HG03520 (cell line): ENCODE measurements around the gene ERLIN1.

Experiments used
- ATAC-seq: cut with Tn5 transposase; IDR thresholded peaks from one replicate; pipeline ENCODE4 v1.9.1; 2021; ENCODE audit warnings: mild to moderate bottlenecking, moderate library complexity; ENCODE audit not compliant: unreplicated experiment

Gene ERLIN1

DNA sequence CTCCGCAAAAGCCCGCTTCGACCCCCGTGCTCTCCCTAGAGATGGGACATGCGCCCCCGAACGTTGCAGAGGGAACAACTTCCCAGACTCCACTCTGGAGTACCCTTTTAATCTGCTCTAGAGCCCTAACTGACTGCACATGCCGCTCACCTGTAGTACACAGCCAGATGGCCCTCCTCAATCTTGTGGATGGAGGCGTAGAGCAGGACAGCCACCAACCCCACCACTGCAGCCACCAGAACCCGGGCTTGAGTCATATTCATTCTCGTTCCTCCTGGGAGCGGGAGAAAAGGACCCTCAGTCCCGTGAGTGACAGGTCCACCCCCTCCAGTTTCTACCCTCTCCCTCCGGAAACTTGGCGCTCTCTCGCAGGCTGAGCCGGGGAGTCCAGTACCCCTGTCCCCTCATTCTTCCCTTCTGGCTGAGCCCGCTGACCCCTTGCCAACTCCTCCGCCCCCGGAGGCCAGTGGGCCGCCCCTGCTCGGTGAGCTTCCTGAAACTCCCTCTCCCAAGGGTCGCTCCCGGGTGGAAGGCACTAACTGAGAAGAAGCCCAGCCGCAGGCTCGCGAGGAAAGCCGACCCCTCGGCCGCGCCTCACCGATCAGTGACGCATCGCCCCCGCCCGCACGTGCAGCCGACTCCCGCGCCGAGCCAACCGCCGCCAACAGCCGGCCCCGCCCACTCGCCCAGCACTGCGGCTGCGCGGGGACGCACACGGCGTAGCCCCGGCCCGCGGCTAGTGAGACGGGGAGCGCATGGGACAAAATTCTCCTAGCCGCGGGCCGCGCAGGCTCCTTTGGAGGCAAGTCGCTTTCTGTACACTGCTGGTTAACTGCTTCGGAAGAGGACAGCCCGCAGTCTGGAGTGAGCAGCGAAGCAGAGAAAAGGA, at the start of gene ERLIN1:
ERLIN1 (minus strand) TSS at position 666 of the 889 bp plus-strand sequence; CDS start at position 263, 403 bp downstream.
- ATAC-seq: peak; percentile 69

DNA sequence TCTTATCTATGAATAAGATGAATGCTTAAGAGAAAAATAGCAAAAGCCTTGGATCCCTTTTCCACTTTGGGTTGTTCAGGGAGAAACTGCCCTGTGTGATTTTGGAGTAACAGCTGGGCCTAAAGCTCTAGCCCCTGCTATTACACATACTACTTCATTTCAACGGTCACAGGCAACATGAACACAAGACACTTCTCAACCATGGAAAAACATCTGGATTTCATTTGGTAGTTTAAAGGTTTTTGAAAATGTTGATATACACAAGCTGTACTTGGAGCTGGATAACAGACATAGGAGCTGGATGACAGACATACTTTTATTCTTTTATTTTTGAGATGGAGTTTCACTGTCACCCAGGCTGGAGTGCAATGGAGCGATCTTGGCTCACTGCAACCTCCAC, 46.3 kb upstream of the ERLIN1 start:
- no peak for ATAC-seq

DNA sequence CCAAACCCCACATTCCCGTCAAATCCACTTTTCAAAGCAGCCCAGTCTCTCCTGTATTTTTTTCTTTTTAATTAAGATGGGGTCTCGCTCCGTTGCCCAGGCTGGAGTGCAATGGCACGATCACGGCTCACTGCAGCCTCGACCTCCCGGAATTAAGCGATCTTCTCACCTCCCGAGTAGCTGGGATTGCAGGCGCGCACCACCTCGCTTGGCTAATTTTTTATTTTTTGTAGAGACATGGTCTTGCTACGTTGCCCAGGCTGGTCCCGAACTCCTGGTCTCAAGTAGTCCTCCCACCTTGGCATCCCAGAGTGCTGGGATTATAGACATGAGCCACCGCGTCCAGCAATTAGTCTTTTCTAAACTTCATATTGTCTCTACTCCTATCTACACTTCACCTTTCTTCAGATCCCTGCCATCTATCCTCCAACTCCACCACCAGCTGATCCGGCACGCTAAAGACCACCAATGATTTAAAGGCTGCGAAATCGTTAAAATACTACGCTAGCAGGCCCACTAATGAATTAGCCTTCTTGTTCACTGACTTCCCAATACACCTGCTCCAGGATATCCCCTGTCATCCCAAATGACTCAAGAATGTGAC, 44.1 kb upstream of the ERLIN1 start:
- no peak for ATAC-seq

DNA sequence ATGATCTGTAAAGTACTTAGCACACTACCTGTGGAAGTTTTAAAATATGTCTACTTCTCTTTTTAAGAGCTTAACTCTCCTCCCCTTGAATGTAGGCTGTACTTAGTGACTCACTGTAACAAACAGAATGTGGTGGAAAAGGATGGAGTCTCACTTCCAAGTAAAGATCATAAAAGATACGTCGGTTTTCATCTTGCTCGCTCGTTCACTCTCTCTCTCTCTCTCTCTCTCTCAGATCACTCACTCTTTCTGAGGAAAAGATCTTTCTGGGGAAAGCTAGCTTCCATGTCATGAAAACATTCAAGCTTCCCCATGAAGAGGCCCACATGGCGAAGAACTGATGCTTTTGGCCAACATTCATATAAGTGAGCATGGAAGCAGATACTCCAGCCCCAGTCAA, 38.0 kb upstream of the ERLIN1 start:
- no peak for ATAC-seq

DNA sequence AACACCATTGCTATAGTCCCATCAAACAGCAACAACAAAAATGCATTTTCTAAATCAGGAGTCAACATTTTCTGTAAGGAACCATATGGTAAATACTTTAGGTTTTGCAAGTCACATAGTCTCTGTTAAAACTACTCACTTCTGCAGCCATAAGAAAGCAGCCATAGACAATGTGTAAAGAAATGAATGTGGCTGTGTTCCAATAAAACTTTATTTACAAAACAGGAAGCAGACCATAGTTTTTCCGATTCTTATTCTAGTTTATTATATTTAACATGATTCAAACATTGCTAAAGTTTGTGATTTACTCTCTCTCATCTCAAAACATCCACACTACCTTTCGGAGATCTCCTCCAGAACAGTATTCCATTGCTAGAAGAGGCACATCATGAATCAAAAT, 36.7 kb upstream of the ERLIN1 start:
- ATAC-seq: no peak

DNA sequence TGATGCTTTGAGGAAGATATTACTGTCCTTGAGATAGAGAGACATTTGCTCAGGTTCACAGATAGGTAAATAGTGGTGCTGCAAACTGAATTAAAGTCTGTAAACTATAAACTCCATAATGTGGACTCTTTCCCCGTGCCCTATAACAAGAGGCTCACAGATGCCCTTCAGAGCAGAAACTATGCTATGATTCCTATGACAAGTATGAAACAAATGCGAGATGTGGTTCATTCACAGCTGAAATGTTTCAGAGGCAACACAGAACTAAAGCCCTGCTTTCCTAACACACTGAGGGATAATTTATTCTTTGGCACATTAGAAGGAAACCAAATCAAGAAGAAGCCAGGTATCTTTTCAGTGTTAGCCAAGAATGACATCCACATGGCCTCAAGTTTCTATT, 30.2 kb upstream of the ERLIN1 start:
- ATAC-seq: no peak

DNA sequence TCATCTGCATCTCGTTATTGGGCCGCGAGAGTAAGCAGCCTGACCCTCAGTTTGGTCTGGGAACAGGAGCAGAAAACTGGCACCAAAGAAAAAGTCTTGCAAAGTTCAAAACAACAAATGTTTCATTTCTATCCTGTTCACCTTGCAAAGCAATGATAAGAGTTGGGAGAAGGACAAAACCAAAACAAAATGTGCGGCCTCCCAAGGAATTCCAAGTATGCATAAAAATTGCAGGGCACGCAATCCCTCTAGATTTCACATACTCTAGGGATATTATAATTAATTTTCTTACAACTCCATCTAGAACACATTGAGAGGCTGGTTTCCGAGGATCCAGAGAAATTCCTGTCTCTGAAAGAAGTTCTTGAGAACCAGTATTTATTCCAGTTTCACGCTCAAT, 23.5 kb upstream of the ERLIN1 start:
- ATAC-seq: no peak

DNA sequence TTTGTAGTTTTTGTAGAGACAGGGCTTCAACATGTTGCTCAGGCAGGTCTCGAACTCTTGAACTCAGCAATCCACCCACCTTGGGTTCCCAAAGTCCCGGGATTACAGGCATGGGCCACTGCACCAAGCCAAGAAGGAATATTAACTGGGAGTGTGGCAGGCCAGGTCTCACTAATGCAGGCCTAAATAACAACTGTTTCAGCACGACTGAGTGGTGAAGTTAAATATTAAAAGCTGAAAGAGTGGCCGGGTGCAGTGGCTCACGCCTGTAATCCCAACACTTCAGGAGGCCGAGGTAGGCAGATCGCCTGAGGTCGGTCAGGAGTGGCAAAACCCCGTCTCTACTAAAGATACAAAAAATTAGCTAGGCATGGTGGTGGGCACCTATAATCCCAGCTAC, 22.4 kb upstream of the ERLIN1 start:
- no peak for ATAC-seq

DNA sequence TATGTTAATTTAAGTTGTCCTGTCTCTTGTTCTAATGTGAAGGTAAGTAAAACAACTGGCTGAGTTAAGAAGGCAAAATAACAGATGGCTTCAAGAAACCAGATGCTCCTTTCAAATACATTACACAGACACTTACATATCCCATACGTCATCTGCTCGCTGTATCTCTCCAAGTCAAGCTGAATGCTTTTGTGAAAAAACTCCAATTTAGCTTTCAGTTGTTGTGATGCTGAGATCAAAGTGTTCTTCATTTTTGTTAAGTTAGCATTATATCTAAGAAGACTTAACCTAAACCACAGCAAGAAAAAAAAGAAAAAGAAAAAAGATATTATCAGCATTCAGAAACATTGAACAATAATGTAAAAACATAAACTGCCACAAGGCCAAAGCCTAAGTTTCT, 18.5 kb upstream of the ERLIN1 start:
- ATAC-seq: no peak

DNA sequence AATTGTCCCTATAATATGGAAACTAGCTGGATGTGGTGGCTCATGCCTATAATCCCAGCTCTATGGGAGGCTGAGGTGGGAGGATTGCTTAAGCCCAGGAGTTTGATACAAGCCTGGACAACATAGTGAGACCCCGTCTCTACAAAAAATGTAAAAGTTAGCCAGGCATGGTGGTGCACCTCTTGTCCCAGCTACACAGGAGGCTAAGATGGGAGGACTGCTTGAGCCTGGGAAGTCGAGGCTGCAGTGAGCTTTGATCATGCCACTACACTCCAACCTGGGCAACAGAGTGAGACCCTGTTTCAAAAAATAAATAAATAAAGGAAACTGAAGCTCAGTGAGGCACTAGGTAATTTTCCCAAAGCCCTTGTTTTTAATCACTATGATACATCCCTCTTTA, 15.7 kb upstream of the ERLIN1 start:
- no peak for ATAC-seq

DNA sequence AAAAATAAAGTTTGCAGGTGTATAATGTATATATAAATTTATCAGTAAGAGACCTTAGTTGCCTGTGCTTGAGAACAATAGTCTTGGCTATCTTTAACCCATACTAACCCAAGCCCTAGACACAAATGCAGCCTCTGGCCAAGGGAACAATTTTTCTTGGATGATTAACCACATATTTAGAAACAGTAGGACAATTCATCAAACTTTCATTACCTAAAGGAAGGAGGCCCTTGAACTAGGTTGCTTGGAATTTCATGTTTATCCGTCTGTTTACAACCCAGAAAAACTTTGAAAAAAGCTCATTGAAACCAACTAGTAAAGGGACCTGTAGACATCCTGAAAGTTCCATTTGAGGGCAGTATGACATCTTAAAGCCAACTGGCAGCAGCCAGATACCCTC, 8.9 kb upstream of the ERLIN1 start:
- no peak for ATAC-seq

DNA sequence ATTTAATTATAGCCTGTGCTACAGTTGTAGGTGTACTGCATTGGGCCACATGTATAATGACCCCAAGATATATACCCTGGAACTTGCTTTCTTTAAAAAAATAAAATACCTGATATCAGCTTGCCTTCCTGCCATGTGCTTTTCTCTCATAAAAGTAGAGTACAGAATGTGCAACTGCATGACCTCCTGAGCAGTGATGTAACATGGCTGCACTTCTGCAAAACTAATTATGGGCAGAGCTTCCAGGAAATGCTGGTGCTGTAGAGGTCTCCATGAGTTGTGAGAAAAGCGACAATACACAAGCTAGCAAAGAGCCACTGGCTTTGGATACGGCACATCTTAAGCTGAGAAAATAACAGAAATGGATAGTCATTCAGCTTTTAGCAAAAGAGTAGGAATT, 6.5 kb upstream of the ERLIN1 start:
- ATAC-seq: no peak

DNA sequence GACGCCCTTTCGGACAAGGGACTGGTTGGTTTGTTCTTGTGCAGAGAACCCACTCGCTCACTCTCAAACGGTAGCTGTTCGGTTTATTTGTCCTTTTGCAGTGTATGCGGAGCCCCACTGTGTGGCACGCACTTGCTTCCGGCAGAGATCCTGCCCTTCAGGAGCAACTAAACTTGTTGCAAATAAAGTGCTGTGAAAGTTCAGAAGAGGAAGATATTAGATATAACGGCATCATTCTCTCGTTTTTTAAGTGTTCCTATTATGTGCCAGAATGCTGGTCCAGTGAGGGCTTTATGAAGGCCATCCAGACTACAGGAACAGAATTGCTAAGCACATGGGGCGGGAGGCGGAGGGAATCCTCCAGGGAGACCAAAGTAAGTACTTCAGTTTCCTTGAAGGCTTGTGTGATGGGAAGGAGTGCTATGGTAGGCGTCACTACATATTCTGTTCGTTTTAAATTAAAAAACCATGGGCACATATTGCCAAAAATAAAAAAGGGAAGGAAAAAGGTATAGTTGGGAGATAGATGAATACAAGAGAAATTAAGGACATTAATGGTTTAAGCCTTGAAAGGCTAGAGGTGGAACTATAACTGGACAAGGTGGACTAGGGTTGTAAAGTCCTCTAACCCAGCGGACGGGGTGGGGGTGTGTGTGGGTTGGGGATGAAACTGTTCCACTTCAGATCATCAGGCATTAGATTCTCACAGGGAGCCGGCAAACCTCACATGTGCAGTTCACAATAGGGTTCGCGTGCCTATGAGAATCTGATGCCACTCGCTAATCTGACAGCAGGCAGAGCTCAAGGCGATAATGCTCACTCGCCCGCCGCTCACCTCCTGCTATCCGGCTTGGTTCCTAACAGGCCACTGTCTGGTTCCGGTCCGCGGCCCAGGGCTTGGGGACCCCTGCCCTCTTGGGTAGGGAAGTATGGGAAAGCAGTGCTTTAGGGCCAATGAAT, 704 bp upstream of the ERLIN1 start:
- peak; percentile 42 for ATAC-seq

DNA sequence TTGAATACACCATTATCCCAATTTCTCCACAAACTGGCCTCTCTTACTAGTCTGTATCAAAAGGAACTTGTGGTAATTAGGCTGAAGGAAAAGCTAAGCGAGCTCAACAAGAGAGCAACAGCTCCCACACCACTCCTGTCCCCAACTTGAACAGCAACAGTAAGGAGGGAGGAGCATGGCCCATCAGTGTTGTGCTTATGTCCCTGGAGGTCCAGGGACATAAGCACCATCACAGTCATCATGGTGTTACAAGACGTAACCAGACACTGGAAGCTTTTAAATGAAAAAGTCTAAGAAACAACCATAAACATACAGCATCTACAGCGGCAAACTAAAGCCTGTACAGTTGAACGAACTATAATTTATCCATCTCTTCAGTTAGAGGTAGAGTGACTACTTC, 989 bp downstream of the ERLIN1 start:
- no peak for ATAC-seq

DNA sequence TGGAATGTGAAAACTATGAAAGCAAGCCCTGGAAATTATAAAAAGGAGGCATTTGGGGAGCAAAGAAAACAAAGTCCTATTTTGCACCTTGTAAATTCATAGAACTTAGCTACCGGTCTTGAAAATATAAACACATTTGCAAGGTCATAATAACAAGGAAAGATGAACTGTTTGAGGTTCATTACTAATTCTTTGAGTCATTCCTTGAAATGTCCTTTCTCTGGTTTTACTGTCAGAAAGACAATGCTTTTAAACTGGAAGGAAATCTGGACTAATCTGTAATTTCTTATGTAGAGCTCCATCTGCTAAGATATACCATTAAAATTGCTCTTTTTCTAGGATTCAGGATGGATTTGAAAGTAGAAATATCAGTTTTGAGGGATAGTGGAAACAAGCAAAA, 1.4 kb downstream of the ERLIN1 start:
- ATAC-seq: no peak

DNA sequence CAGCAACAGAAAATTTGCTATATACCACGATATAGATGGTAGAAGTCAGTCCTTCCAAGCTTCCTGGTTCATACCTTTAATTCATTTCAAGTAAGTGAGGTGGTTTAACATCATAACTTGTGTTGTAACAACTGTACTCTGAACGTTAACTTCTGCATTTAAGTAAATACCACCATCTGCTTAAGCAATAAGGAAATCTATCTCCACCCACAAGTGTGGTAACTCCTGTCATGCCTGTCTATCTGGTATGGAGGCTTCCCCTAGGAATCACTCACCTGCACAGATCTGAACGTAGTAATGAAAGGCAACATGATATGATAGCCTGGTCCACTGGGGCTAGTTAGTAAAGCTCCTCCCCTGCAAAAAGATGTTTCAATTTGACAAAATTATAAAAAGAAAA, 2.3 kb downstream of the ERLIN1 start:
- no peak for ATAC-seq

DNA sequence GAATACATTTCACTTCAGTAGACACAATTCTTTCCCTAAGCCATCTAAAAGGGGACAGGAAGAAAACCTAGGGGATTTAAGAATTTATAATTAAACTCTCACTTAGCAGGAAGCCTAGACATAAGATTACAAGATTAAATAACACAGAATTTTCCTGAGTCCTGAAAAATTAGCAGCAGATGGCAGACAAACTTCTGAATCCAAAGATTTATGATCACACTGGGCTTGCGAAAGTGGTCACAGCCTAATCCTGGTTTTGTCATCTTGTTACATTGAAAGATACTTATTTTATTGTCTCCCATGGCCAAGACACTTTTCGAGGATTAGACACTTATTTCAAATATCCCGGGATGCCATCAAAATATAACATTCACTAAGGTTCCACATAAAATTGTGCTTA, 2.9 kb downstream of the ERLIN1 start:
- ATAC-seq: no peak

DNA sequence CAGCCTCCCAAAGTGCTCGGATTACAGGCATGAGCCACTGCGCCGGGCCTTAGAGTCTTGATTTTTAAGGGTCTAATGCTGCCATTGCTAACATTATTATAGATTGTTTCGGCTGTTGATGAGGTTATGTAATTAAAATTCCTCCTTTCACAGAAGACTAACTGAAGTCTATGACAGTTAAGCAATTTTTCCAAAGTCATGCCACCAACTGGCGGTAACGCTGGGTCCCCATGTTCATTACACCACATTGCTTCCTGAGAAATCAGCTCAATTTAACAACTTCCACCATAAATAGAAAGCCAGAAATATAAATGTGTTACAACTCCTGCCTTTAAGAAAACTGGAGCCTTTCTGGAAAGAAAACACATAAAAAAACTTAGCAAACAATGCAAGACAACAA, 3.5 kb downstream of the ERLIN1 start:
- ATAC-seq: no peak

DNA sequence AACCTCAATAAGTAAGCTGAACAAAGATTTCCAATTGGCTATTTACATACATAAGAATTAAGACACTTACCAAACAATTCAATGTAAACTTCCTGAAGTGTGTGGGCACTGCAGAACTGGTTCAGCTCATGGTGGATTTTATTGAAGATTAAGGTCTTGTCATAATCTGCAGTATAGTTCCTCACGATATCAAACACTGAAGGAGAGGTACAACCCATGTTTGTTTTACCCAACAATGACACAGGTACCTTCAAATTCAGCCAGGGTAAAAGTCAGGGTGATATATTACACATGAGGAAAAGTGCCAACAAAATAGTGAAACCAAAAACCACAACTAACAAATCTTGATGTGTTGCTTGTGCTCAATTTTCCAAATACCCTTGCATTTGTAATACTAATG, 10.0 kb downstream of the ERLIN1 start:
- ATAC-seq: no peak

DNA sequence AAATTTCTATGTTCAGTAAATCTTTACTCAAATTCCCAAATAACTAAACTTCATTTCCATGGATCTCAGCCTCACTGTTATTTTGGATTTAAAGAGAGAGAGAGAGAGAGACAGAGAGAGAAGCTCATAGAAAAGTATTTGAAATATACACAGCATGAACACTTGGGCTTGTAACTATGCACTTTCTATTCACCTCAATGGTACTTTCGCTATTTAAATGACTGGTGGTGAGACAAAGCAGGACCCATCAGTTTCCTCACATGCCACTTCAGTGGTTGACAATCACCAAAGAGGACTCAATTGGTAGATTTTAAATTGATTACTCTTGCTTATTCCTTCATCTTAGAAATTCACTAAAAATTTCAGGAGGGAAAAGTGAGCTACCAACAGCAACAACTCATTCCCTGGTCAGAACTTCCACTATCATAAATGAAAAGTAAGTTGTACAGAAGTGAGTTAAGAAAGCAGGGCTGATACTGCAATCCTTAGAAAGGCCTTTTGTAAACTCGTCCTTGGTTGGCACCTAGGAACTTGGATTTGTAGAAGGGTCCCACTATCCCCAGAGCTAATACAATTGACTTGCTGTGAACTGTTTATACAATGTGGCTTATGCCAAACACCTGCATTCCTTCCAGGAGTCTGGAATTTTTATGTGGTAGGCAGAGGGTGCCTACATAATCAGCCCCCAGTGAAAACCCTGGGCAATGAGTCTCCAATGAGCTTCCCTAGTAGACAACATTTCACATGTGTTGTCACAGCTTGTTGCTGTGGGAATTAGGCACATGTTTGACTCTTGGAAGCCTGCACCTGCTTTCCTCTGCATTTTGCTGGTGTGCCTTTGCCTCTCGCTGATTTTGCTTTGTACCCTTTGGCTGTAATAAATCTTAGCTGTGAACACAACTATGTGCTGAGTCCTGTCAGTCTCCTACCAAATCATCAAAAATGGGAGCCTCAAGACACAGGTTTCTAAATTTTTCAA, 10.8 kb downstream of the ERLIN1 start:
- ATAC-seq: peak; percentile 94
